Fibroblast of pulmonary artery (primary cell): ENCODE measurements around the gene WWOX.

ENCODE experiments used
- DNase-seq: peaks from one replicate; pipeline ENCODE4 v3.0.0-alpha.2; 2010; ENCODE audit warnings: low read depth
- H3K4me3 ChIP-seq: replicated peaks from 2 replicates; pipeline ENCODE4 v1.5.1; 2011; ENCODE audit warnings: low read depth, mild to moderate bottlenecking, control low read depth, low read length, moderate library complexity
- CTCF ChIP-seq: IDR thresholded peaks from 2 replicates; pipeline ENCODE4 v1.5.1; 2011; ENCODE audit warnings: mild to moderate bottlenecking, control low read depth, low read length, inconsistent platforms; ENCODE audit errors: missing control alignments

Gene WWOX

DNA sequence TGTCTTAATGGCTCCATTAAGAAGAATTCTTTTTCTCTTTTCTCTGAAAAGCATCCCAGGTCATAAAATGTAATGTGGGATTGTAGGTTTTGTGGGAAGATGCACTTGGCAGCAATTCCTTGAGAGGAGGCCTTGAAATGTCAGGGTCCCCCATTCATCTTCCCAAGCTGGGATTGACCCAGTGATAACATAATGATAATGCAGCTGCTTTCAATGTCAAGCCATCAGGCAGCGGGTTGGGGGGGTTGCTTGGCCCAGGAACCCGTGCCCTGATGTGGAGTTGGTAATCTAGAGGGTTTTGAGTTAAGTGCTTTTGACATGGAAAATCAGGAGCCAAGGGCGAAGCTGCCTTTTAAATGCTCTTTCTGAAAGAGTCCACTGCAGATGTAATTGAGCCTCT lies 484.0 kb downstream of the WWOX start:
- no peak overlapping the region for H3K4me3 ChIP-seq
- TF ChIP-seq CTCF: no peak
- DNase-seq: no peak

DNA sequence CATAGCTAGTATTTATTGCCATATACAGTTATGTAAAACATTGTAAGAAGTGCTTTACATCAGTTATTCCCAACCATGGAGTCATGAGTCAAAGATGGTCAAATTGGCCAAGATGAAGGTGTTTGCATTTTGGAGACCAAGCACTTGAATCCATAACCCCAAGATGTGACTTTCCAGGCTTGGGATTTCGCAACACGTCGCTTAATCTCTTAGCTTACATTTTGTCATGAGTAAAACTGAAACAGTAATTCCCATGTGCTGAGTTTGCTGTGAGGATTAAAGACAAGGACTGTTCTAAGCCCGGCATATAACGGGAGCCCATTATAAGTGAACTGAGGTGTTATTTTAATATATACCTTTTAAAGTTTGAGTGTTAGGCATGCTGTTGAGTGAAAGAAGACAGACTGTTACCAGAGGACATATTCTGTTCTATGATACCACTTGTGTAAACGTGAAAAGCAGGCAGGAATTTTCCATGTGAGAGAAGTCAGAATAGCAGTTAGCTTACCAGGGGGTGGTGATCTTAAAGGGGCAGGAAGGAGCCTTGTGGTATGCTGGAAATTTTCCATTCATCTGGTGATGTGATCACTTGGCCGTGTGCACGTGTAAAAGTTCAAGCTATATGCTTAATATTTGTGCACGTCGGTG lies 484.9 kb downstream of the WWOX start:
- no peak for DNase-seq
- no peak for TF ChIP-seq CTCF
- no peak overlapping the region for H3K4me3 ChIP-seq

DNA sequence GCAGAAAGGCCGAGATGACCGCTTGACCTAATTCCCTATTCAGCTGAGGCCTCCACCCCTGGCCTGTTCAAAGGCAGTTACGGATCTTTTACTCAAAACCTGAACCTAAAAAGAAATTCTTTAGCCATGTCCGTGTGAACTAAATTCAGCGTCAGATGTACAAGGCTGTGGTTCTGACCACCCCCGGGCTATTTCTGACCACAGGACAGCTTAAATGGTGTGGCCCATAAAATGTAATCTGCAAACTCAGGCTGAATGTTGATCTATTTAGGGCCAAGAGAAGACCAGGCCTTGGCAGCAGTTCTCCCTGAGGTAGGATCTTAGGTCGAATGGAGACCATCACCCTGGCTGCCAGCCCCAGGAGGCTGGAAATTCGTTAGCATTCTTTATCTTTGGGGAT lies 485.5 kb downstream of the WWOX start:
- DNase-seq: no peak
- no peak for TF ChIP-seq CTCF
- no peak overlapping the region for H3K4me3 ChIP-seq

- H3K4me3 ChIP-seq: no peak overlapping the region
- no peak for DNase-seq
- TF ChIP-seq CTCF: no peak
Measured at GRCh38 chr16:78589331-78589730, 489.9 kb downstream of the WWOX start.

DNA sequence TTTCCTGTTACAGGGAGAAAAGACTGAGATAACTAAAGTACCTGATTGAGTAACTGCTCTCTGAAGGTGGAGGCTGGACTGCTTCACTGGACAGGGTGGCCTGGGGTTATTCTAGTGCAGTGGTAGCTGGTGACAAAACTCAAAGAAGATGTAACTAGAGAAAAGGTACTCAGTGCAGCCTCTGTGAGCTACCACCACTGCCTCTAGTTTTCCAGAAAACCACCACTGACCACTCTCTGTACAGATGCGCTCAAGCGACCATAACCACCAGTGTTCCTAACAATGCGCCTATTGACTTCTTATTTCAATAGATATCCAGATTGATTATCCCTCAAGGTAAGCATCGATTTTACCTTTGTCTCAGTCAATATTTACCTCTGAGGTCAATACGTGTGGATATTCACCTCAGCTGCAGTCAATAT lies 492.2 kb downstream of the WWOX start:
- no peak for TF ChIP-seq CTCF
- no peak for DNase-seq
- no peak overlapping the region for H3K4me3 ChIP-seq

- H3K4me3 ChIP-seq: no peak overlapping the region
- TF ChIP-seq CTCF: no peak
- DNase-seq: no peak
Measured at GRCh38 chr16:78592111-78592510, 492.7 kb downstream of the WWOX start.

DNA sequence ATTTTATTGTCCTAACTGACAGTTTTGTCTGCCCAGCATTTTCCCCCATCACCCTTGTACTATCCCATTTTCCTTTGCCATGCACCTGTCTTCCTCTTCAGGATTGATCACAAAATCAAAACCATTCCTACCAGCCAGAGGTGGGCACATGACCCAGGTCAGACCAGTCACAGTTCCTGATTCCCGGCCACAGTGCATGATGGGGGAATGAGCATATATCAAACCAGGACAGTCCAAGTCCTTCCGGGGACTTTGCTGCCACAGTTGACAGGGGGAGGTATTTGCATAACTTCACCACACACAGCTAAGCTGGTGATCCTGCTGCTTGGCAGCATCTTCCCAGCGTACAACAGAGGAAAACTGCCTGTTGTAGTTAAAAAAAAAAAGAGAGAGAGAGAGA lies 493.9 kb downstream of the WWOX start:
- DNase-seq: no peak

More for the DNA sequence above, 493.9 kb downstream of the WWOX start:
- no peak for TF ChIP-seq CTCF
- H3K4me3 ChIP-seq: no peak overlapping the region
